Muscle of leg (tissue), 11 donors: ENCODE measurements around the gene FBXW2. TPM values are rescaled to one million over a fixed set of nuclear protein-coding genes. Genes with fewer than 3 reads are reported as not detected.
A peak's percentile ranks its signal among the peaks of the same experiment; 100 is the strongest.
"Not testable (repeated sequence)": the region's sequence is repeated elsewhere in the genome, so short reads cannot be mapped to it uniquely, and the experiment has no call there.

ENCODE experiments used
- DNase-seq: peaks from one replicate; pipeline ENCODE4 v3.0.0; 2013
- H3K27ac ChIP-seq: one replicate; pipeline ENCODE4 v1.5.1; 2013; ENCODE audit warnings: mild to moderate bottlenecking, low read length, control low read depth
- H3K27me3 ChIP-seq: one replicate; pipeline ENCODE4 v1.6.1; 2013; ENCODE audit warnings: low read length; ENCODE audit not compliant: control insufficient read depth, insufficient read depth
- H3K36me3 ChIP-seq: one replicate; pipeline ENCODE4 v1.6.1; 2013; ENCODE audit warnings: low read length; ENCODE audit not compliant: control insufficient read depth, insufficient read depth
- H3K4me1 ChIP-seq: one replicate; pipeline ENCODE4 v1.6.1; 2013; ENCODE audit warnings: low read length; ENCODE audit not compliant: control insufficient read depth, insufficient read depth
- H3K4me3 ChIP-seq: one replicate; pipeline ENCODE4 v1.5.1; 2013; ENCODE audit warnings: low read length, control low read depth
- H3K9me3 ChIP-seq: replicated peaks from 2 replicates; pipeline ENCODE4 v1.6.1; 2013; ENCODE audit warnings: low read depth, low read length; ENCODE audit not compliant: control insufficient read depth
- WGBS: methylation state at CpG from one replicate; pipeline ENCODE4 v1.1.5; 2013; ENCODE audit warnings: missing lambda C conversion rate; ENCODE audit not compliant: insufficient coverage; 5-methylcytosine and 5-hydroxymethylcytosine counted together
- polyA plus RNA-seq, 8 donors: library from polyadenylated mRNA; unstranded; fragments of 120-200 nt; gene quantifications; one replicate each; pipeline versions ENCODE4 v1.2.1 to v1.2.3, GENCODE V29; 2013; ENCODE audit warnings: inconsistent platforms in 1 of 8, low replicate concordance in 1 of 8; ENCODE audit not compliant: insufficient read length in 8 of 8, insufficient read depth in 1 of 8
- total RNA-seq: library from RNA; stranded (reverse); fragments of 120-200 nt; gene quantifications from one replicate; pipeline ENCODE4 v1.2.4, GENCODE V29; 2013

FBXW2 gene
- total and polyA plus RNA-seq, 9 donors = 22.6 to 35.1 (median 28.4) TPM

GRCh38 chr9:120820095-120820494, 26.9 kb upstream of the FBXW2 start:
- H3K27me3 ChIP-seq = no peaks in the 10 kb centered on the region
- H3K4me3 ChIP-seq = no peak overlapping the region
- peaks cover 37% of the 10 kb centered on the region for H3K36me3 ChIP-seq
- no peak for DNase-seq
- H3K4me1 ChIP-seq = no peaks in the 10 kb centered on the region
- WGBS = 100% methylated on average over 2 of the region's 4 CpGs
- no peak overlapping the region for H3K27ac ChIP-seq
- no peaks in the 10 kb centered on the region for H3K9me3 ChIP-seq

GRCh38 chr9:120818595-120818994, 25.4 kb upstream of the FBXW2 start:
- no peaks in the 10 kb centered on the region for H3K27me3 ChIP-seq
- no peak for DNase-seq
- H3K4me1 ChIP-seq = no peaks in the 10 kb centered on the region
- H3K9me3 ChIP-seq = no peaks in the 10 kb centered on the region
- WGBS = no CpG with 5 or more reads among the region's 1 CpG
- no peak overlapping the region for H3K4me3 ChIP-seq
- H3K36me3 ChIP-seq = peaks cover 27% of the 10 kb centered on the region
- no peak overlapping the region for H3K27ac ChIP-seq

- WGBS = 100% methylated on average over 2 of the region's 4 CpGs
- Histone ChIP-seq H3K27ac (no peak overlapping the region), H3K27me3 (no peaks in the 10 kb centered on the region), H3K4me1 (no peaks in the 10 kb centered on the region), H3K9me3 (no peaks in the 10 kb centered on the region), H3K4me3 (no peak overlapping the region), H3K36me3 (peaks cover 14% of the 10 kb centered on the region)
- DNase-seq = peak; percentile 10
Observed at GRCh38 chr9:120815075-120815474, 21.9 kb upstream of the FBXW2 start.

GRCh38 chr9:120808931-120809330, 15.7 kb upstream of the FBXW2 start:
- no peak for DNase-seq
- Histone ChIP-seq H3K9me3 (peaks cover 17% of the 10 kb centered on the region), H3K27me3 (no peaks in the 10 kb centered on the region), H3K27ac (no peak overlapping the region), H3K4me3 (no peak overlapping the region), H3K36me3 (no peaks in the 10 kb centered on the region), H3K4me1 (no peaks in the 10 kb centered on the region)

GRCh38 chr9:120807607-120808379, 14.6 kb upstream of the FBXW2 start:
- peaks cover 17% of the 10 kb centered on the region for H3K9me3 ChIP-seq
- H3K4me1 ChIP-seq = no peaks in the 10 kb centered on the region
- no peaks in the 10 kb centered on the region for H3K36me3 ChIP-seq
- DNase-seq = no peak
- no peak overlapping the region for H3K4me3 ChIP-seq
- H3K27ac ChIP-seq = no peak overlapping the region
- no peaks in the 10 kb centered on the region for H3K27me3 ChIP-seq

- not testable (repeated sequence) for DNase-seq, H3K4me1 ChIP-seq, H3K27me3 ChIP-seq, H3K4me3 ChIP-seq, H3K27ac ChIP-seq, H3K36me3 ChIP-seq
- H3K9me3 ChIP-seq = peaks cover 17% of the 10 kb centered on the region
- WGBS = 36% methylated on average over 1 of the region's 3 CpGs
Observed at GRCh38 chr9:120804784-120805363, 11.7 kb upstream of the FBXW2 start.

GRCh38 chr9:120801441-120801840, 8.2 kb upstream of the FBXW2 start:
- no peaks in the 10 kb centered on the region for H3K4me1 ChIP-seq
- WGBS = no CpG with 5 or more reads among the region's 7 CpGs
- no peak overlapping the region for H3K27ac ChIP-seq
- H3K4me3 ChIP-seq = no peak overlapping the region
- peaks cover 2% of the 10 kb centered on the region for H3K9me3 ChIP-seq
- H3K36me3 ChIP-seq = no peaks in the 10 kb centered on the region
- DNase-seq = no peak
- H3K27me3 ChIP-seq = no peaks in the 10 kb centered on the region

GRCh38 chr9:120791161-120791560, 2.1 kb downstream of the FBXW2 start:
- Histone ChIP-seq H3K4me3 (no peak overlapping the region), H3K4me1 (peaks cover 10% of the 10 kb centered on the region), H3K27ac (no peak overlapping the region), H3K36me3 (peaks cover 19% of the 10 kb centered on the region), H3K9me3 (no peaks in the 10 kb centered on the region), H3K27me3 (no peaks in the 10 kb centered on the region)
- DNase-seq = no peak
- no CpG with 5 or more reads among the region's 3 CpGs for WGBS

- Histone ChIP-seq H3K27ac (no peak overlapping the region), H3K9me3 (no peaks in the 10 kb centered on the region), H3K4me1 (peaks cover 6% of the 10 kb centered on the region), H3K36me3 (peaks cover 22% of the 10 kb centered on the region), H3K27me3 (no peaks in the 10 kb centered on the region), H3K4me3 (no peak overlapping the region)
- no peak for DNase-seq
- WGBS = no CpG with 5 or more reads among the region's 4 CpGs
Observed at GRCh38 chr9:120787933-120788332, 5.3 kb downstream of the FBXW2 start.

- Histone ChIP-seq H3K9me3 (no peaks in the 10 kb centered on the region), H3K36me3 (peaks cover 15% of the 10 kb centered on the region), H3K4me1 (no peaks in the 10 kb centered on the region), H3K4me3 (no peak overlapping the region), H3K27me3 (no peaks in the 10 kb centered on the region), H3K27ac (no peak overlapping the region)
- 58% methylated on average over 2 of the region's 2 CpGs for WGBS
- DNase-seq = no peak
Observed at GRCh38 chr9:120783602-120784047, 9.6 kb downstream of the FBXW2 start.
